ENCODE results near the gene PLXNB3. TPM values are rescaled to one million over a fixed set of nuclear protein-coding genes. Genes with fewer than 3 reads are reported as not detected.
A peak's percentile ranks its signal among the peaks of the same experiment; 100 is the strongest.
"Not testable (repeated sequence)": the region's sequence is repeated elsewhere in the genome, so short reads cannot be mapped to it uniquely, and the experiment has no call there.

PLXNB3 gene
- total RNA-seq, 2 donors from 2014 or later = 0.48 to 2.4 TPM

GRCh38 chrX:153803211-153804099 is 39.4 kb downstream of the PLXNB3 start:
- H3K27ac Mint-ChIP-seq = no peak overlapping the region
- peaks cover 0 to 2% of the 10 kb centered on the region in 2 donors for H3K27me3 Mint-ChIP-seq
- no peak overlapping the region for H3K4me3 Mint-ChIP-seq
- no peaks in the 10 kb centered on the region for H3K36me3 Mint-ChIP-seq
- no peak for DNase-seq (ENCODE audit: low spot score)
- no peaks in the 10 kb centered on the region for H3K9me3 Mint-ChIP-seq
- peaks cover 0 to 3% of the 10 kb centered on the region in 2 donors for H3K4me1 Mint-ChIP-seq (ENCODE audit: low read depth in 2 of 2)
- no peak for ATAC-seq

DNA sequence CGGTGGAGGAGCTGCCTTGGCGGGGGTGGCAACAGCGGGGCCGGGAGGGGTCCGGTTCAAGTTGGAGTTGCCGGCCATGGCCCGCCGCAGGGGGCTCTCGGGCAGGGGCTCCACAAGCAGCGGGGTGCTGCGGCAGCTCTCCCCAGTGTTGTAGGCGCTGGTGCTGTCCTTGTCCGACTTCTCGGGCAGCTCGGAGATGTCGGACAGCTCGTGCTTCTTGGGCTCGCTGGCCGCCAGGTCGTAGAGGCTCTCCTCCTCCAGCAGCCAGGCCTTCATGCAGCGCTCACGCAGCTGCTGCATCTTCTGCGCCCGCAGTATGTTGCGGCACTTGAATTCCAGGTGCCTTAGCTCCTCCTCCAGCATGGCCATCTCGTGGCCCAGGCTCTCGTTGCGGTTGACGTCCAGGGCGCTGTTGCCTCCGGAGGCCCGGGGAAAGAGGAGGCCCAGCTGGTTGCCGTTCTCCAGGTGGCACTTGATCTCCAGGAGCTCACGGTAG is 40.1 kb downstream of the PLXNB3 start:
- peaks cover 0 to 2% of the 10 kb centered on the region in 2 donors for H3K27me3 Mint-ChIP-seq
- no peaks in the 10 kb centered on the region for H3K9me3 Mint-ChIP-seq
- peaks cover 0 to 6% of the 10 kb centered on the region in 2 donors for H3K4me1 Mint-ChIP-seq (ENCODE audit: low read depth in 2 of 2)
- H3K27ac Mint-ChIP-seq = no peak overlapping the region
- no peak for ATAC-seq
- no peaks in the 10 kb centered on the region for H3K36me3 Mint-ChIP-seq
- no peak for DNase-seq (ENCODE audit: low spot score)
- H3K4me3 Mint-ChIP-seq = no peak overlapping the region

GRCh38 chrX:153804621-153805020 is 40.6 kb downstream of the PLXNB3 start:
- Mint-ChIP-seq H3K9me3 (no peaks in the 10 kb centered on the region), H3K4me3 (no peak overlapping the region), H3K27me3 (peaks cover 0 to 2% of the 10 kb centered on the region in 2 donors), H3K27ac (no peak overlapping the region), H3K4me1 (ENCODE audit: low read depth in 2 of 2) (peaks cover 0 to 6% of the 10 kb centered on the region in 2 donors), H3K36me3 (no peaks in the 10 kb centered on the region)
- ATAC-seq (no peak), DNase-seq (ENCODE audit: low spot score) (no peak)

DNA sequence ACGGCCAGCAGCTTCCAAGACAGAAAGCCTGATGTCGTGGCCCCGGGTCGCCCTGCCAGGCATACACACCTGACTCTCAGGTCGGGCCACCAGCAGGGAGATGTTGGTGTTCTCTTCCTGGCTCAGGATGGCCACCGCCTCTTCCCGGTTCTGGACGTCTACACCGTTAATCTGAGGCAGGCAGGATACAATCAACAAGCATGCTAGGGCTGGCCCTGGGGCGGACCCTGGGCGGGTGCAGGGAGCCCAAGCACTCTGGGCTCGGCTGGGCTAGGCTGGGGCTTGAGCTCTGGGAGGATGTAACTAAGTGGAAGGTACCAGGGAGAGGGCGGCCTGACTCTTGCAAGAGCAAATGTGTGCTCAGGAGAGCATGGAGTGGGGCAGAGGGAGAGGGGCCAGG is 41.4 kb downstream of the PLXNB3 start:
- peaks cover 0 to 2% of the 10 kb centered on the region in 2 donors for H3K27me3 Mint-ChIP-seq
- H3K4me1 Mint-ChIP-seq (ENCODE audit: low read depth in 2 of 2) = peaks cover 0 to 6% of the 10 kb centered on the region in 2 donors
- H3K27ac Mint-ChIP-seq = no peak overlapping the region

DNA sequence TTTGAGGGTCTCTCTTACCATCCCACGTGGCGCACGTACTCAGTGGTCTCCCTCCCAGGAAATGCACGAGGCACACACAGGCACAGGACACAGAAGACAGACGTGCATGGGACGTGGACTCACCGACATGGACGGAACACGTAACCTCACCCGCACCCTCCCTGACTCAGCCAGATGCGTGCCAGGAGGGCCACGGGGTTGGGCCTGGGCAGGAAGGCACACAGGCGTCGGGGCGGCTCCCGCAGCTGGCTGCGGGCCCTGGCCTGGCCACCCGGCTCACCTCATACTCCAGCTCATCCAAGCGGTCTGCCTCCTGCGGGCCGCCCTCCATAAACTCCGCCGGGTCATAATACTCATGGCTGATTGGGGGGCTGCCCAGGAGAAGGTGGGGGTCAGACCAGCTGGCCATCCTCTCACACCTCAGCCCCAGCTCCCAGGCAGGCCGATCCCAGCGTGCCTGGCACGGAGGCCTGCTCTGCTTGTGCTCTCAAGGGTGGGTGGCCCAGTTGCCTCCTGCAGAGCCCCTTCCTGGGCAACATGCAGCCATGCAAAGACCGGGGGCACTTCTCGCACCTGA is 43.0 kb downstream of the PLXNB3 start:
- H3K27me3 Mint-ChIP-seq = peaks cover 0 to 2% of the 10 kb centered on the region in 2 donors
- H3K36me3 Mint-ChIP-seq = no peaks in the 10 kb centered on the region
- H3K4me1 Mint-ChIP-seq (ENCODE audit: low read depth in 2 of 2) = peaks cover 0 to 8% of the 10 kb centered on the region in 2 donors
- H3K27ac Mint-ChIP-seq = no peak overlapping the region
- no peaks in the 10 kb centered on the region for H3K9me3 Mint-ChIP-seq
- H3K4me3 Mint-ChIP-seq = no peak overlapping the region
- DNase-seq (ENCODE audit: low spot score) (no peak), ATAC-seq (no peak)

More for the DNA sequence above, 41.4 kb downstream of the PLXNB3 start:
- H3K9me3 Mint-ChIP-seq = no peaks in the 10 kb centered on the region
- H3K4me3 Mint-ChIP-seq = no peak overlapping the region
- DNase-seq (ENCODE audit: low spot score) (no peak), ATAC-seq (no peak)
- no peaks in the 10 kb centered on the region for H3K36me3 Mint-ChIP-seq

DNA sequence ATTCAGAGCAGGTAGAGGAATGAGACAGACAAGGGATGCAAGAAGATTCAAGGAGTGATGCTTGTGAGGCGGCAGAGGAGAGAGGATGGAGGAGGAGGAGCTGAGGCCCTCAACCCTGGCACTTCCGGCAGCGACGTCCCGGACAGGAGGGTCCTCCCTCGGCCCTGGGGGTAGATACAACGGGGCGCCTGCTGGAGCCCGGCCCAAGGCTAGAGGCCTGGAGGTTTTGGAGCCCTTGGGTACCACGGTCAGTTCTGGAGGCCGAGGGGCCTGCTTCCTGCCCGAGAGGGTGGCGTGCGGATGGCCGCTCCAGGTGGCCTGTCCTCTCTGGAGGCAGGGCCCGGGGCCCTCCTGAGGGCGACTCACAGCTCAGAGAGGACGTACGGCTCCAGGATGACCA is 43.9 kb downstream of the PLXNB3 start:
- Mint-ChIP-seq H3K36me3 (no peaks in the 10 kb centered on the region), H3K27me3 (peaks cover 0 to 3% of the 10 kb centered on the region in 2 donors), H3K27ac (no peak overlapping the region), H3K4me3 (no peak overlapping the region), H3K9me3 (no peaks in the 10 kb centered on the region), H3K4me1 (ENCODE audit: low read depth in 2 of 2) (peaks cover 0 to 12% of the 10 kb centered on the region in 2 donors)
- no peak for ATAC-seq
- DNase-seq (ENCODE audit: low spot score) = no peak

DNA sequence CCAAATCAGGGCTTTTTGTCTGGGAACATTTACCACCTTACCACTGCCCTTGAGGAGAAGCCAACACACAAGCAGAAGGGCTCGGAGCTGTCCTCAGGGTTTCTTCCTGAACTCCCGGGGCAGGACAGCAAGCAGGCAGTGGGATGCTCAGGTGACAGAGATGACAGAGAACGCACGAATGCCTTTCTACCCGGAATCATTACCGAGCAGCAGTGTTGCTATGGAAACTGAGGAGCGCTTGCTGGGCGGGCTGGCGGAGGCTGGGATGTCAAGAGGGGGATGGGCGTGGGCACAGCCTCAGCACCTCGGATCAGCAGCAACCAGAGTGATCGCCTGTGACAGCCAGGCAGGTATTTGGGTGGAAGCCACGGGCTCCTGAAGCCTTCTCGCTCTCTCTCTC is 48.2 kb downstream of the PLXNB3 start:
- Mint-ChIP-seq H3K4me1 (ENCODE audit: low read depth in 2 of 2) (peaks cover 17 to 29% of the 10 kb centered on the region in 2 donors), H3K27ac (no peak overlapping the region), H3K9me3 (no peaks in the 10 kb centered on the region), H3K4me3 (no peak overlapping the region), H3K27me3 (peaks cover 0 to 9% of the 10 kb centered on the region in 2 donors), H3K36me3 (no peaks in the 10 kb centered on the region)
- ATAC-seq = no peak
- no peak for DNase-seq (ENCODE audit: low spot score)

GRCh38 chrX:153813161-153813560 is 49.1 kb downstream of the PLXNB3 start:
- ATAC-seq = no peak

DNA sequence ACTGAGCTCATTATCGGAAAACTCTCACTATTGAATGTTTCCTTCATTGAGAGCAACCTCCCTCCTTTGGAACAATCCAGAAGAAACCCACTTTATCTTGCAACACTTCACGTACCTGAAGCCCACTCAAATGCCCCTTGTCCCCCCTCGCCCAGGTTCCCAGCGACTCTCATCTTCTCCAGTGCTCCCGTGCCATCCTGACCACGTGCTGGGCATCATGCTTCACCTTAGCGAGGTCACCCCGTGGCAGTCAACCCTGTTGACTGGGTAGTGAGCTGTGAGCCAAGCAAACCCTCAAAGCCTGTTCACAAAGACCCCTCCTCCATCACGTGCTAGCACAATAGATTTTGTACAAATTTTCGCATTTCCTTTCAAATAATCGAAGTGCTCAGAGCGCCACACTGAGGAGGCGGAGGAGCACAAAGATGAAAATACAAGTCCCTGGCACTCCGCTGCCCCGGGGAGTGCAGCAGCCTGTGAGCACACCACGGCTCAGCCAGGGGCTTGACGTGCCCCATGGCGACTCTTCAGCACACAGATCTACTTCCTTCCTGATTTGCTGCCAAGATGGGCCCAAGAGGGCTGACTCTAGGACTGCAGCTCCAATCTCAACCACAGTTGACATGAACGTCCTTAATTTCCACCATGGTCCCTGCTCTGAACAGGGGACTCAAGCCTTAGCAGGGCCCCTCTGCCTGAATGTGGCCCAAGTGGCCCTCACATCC is 50.7 kb downstream of the PLXNB3 start:
- H3K27me3 Mint-ChIP-seq = peaks cover 0 to 7% of the 10 kb centered on the region in 2 donors
- no peaks in the 10 kb centered on the region for H3K36me3 Mint-ChIP-seq
- DNase-seq (ENCODE audit: low spot score) (peak; percentile 52), ATAC-seq (no peak)
- peaks cover 21 to 33% of the 10 kb centered on the region in 2 donors for H3K4me1 Mint-ChIP-seq (ENCODE audit: low read depth in 2 of 2)
- no peaks in the 10 kb centered on the region for H3K9me3 Mint-ChIP-seq
- no peak overlapping the region for H3K4me3 Mint-ChIP-seq
- H3K27ac Mint-ChIP-seq = peak overlapping the region in 1 of 2 donors; percentile 16

More at GRCh38 chrX:153813161-153813560, 49.1 kb downstream of the PLXNB3 start:
- H3K36me3 Mint-ChIP-seq = no peaks in the 10 kb centered on the region
- no peak overlapping the region for H3K4me3 Mint-ChIP-seq
- peaks cover 0 to 7% of the 10 kb centered on the region in 2 donors for H3K27me3 Mint-ChIP-seq
- peaks cover 21 to 30% of the 10 kb centered on the region in 2 donors for H3K4me1 Mint-ChIP-seq (ENCODE audit: low read depth in 2 of 2)
- no peak overlapping the region for H3K27ac Mint-ChIP-seq
- H3K9me3 Mint-ChIP-seq = no peaks in the 10 kb centered on the region
- DNase-seq (ENCODE audit: low spot score) = no peak

- Mint-ChIP-seq H3K4me1 (ENCODE audit: low read depth in 2 of 2) (peaks cover 25 to 43% of the 10 kb centered on the region in 2 donors), H3K9me3 (no peaks in the 10 kb centered on the region), H3K4me3 (peak overlapping the region; percentile 73), H3K27ac (no peak overlapping the region), H3K36me3 (no peaks in the 10 kb centered on the region), H3K27me3 (peaks cover 0 to 7% of the 10 kb centered on the region in 2 donors)
- peak; percentile 71 to 84 for ATAC-seq
- DNase-seq (ENCODE audit: low spot score) = peak; percentile 71
Measured at GRCh38 chrX:153816831-153817690, 53.0 kb downstream of the PLXNB3 start.

DNA sequence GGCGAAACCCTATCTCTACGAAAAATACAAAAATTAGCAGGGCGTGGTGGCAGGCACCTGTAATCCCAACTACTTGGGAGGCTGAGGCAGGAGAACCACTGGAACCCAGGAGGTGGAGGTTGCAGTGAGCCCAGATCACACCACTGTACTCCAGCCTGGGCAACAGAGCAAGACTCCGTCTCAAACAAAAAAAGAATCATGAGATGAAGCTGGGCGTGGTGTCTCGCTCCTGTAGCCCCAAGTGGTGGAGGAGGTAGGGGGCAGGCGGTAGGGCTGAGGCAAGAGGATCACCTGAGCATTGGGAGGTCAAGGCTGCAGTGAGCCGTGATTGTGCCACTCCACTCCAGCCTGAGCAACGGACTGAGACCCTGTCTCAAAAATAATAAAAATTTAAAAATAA is 54.0 kb downstream of the PLXNB3 start:
- not testable (repeated sequence) for DNase-seq (ENCODE audit: low spot score); ATAC-seq; H3K27ac Mint-ChIP-seq; H3K27me3 Mint-ChIP-seq; H3K36me3 Mint-ChIP-seq; H3K9me3 Mint-ChIP-seq
- H3K4me1 Mint-ChIP-seq (ENCODE audit: low read depth in 2 of 2) = peaks cover 33 to 46% of the 10 kb centered on the region in 2 donors
- H3K4me3 Mint-ChIP-seq = peak overlapping the region; percentile 41

DNA sequence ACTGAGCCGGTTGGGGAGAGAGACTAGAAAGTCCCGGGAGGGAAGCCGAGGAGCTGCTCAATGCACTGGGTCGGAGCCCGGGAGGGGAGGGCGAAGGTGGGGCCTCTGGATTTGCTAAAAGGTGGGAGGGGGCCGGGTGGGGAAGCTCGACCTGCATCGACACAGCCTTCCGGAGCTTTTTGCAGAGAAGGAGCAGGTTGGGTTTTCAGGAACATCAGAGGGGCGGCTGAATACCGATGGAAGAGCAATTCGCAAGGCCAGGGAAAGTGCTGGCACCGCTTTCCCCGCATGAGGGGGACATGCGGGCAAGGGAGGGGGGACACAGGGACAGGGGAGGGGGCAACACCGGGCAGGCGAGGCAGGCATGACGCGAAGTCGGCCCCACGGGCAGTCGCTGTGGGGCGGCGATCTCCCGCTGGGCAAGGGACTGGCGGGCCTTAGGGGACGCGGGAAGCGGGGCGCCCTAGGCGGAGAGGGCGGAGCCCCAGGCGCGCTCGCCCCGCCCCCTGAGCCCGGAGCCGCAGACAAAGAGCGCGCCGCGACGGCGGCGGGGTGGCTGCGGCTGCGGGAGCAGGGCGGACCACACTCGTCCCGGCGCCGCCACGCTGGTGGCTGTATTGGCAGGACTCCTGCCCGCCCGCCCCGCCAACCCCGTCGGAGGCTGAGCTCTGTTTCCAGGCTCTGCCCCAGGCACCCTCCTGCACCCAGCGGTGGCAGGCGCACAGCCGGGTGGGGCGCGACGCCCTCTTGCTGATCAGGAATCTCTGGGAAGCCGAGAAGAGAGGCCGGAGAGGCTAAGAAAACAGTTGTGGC is 54.7 kb downstream of the PLXNB3 start:
- no peaks in the 10 kb centered on the region for H3K36me3 Mint-ChIP-seq
- peaks cover 33 to 47% of the 10 kb centered on the region in 2 donors for H3K4me1 Mint-ChIP-seq (ENCODE audit: low read depth in 2 of 2)
- H3K4me3 Mint-ChIP-seq = peak overlapping the region; percentile 42
- H3K27ac Mint-ChIP-seq = no peak overlapping the region
- ATAC-seq (peak; percentile 84 to 89), DNase-seq (ENCODE audit: low spot score) (no peak)
- no peaks in the 10 kb centered on the region for H3K9me3 Mint-ChIP-seq
- peaks cover 0 to 4% of the 10 kb centered on the region in 2 donors for H3K27me3 Mint-ChIP-seq
